H1 (cell line): ENCODE results near the gene PLBD2. TPM values are rescaled to one million over a fixed set of nuclear protein-coding genes. Genes with fewer than 3 reads are reported as not detected.

Source experiments
- CTCF ChIA-PET: fragments of 300-600 bp; sonication (Branson Sonifier 250); formaldehyde crosslinking; loops from one replicate; lab custom pipeline; 2021; ENCODE audit not compliant: partially characterized antibody; lab: Charles Lee
- POLR2A ChIA-PET: fragments of 300-600 bp; sonication (Branson Sonifier 250); formaldehyde crosslinking; loops from one replicate; lab custom pipeline; 2021; ENCODE audit warnings: inconsistent platforms; ENCODE audit not compliant: partially characterized antibody; lab: Charles Lee
- DNase-seq, 2 experiments: peaks; one replicate each; pipeline versions ENCODE4 v3.0.0 to v3.0.0-alpha.2; 2010 to 2022; ENCODE audit warnings: low spot score in 2 of 2, low read depth in 1 of 2, mixed read lengths in 1 of 2
- FAIRE-seq: peaks from 2 replicates; lab custom pipeline; 2011; peaks lifted over from hg19 to GRCh38; lab: Jason Lieb, UNC
- H2AFZ ChIP-seq: 2 replicates; pipeline ENCODE4 v1.8.1; 2012; ENCODE audit warnings: low read length, inconsistent platforms
- H2AK5ac ChIP-seq: 2 replicates; pipeline ENCODE4 v1.6.1; 2013; ENCODE audit warnings: low read depth, low read length
- H2BK120ac ChIP-seq: replicated peaks from 2 replicates; pipeline ENCODE3; 2013; ENCODE audit warnings: low read depth, low read length, inconsistent platforms
- H2BK12ac ChIP-seq: 2 replicates; pipeline ENCODE4 v1.6.1; 2013; ENCODE audit warnings: low read depth, low read length
- H2BK15ac ChIP-seq: 2 replicates; pipeline ENCODE4 v1.6.1; 2013; ENCODE audit warnings: low read length
- H2BK20ac ChIP-seq: 2 replicates; pipeline ENCODE4 v1.6.1; 2013; ENCODE audit warnings: low read length
- H2BK5ac ChIP-seq: 2 replicates; pipeline ENCODE4 v1.6.1; 2013; ENCODE audit warnings: low read depth, low read length
- H3K14ac ChIP-seq: 2 replicates; pipeline ENCODE4 v1.6.1; 2013; ENCODE audit warnings: inconsistent platforms; ENCODE audit not compliant: insufficient read length
- H3K18ac ChIP-seq: 2 replicates; pipeline ENCODE4 v1.6.1; 2013; ENCODE audit warnings: low read length; ENCODE audit errors: extremely low read depth
- H3K23ac ChIP-seq: 2 replicates; pipeline ENCODE4 v1.6.1; 2013; ENCODE audit warnings: inconsistent platforms; ENCODE audit not compliant: insufficient read length
- H3K23me2 ChIP-seq: 2 replicates; pipeline ENCODE4 v1.6.1; 2013; ENCODE audit warnings: low read depth, low read length
- H3K27ac ChIP-seq: 2 replicates; pipeline ENCODE4 v1.6.1; 2011; ENCODE audit warnings: low read depth, low read length, inconsistent platforms
- H3K27me3 ChIP-seq, 4 experiments: replicated peaks in 1 of 4; 1 replicate in 1 of 4; 2 replicates in 3 of 4; pipeline versions ENCODE4 v1.6.1 to v1.8.1; 2011 to 2013; ENCODE audit warnings: low read length in 3 of 4, mild to moderate bottlenecking in 3 of 4, inconsistent platforms in 2 of 4, mixed read lengths in 2 of 4, moderate library complexity in 1 of 4; ENCODE audit not compliant: control insufficient read depth in 3 of 4, insufficient read depth in 3 of 4; ENCODE audit errors: extremely low read depth in 1 of 4
- H3K36me3 ChIP-seq, 4 experiments: 2 replicates each; pipeline versions ENCODE4 v1.6.1 to v1.8.1; 2011 to 2013; ENCODE audit warnings: mild to moderate bottlenecking in 4 of 4, low read length in 3 of 4, moderate library complexity in 2 of 4, control low read depth in 1 of 4, inconsistent platforms in 1 of 4; ENCODE audit not compliant: insufficient read depth in 4 of 4, control insufficient read depth in 2 of 4
- H3K4ac ChIP-seq: replicated peaks from 2 replicates; pipeline ENCODE3; 2013; ENCODE audit warnings: low read length, low read depth, mixed read lengths, inconsistent platforms; ENCODE audit not compliant: insufficient read length
- H3K4me1 ChIP-seq, 4 experiments: replicated peaks in 1 of 4; 1 replicate in 1 of 4; 2 replicates in 3 of 4; pipeline versions ENCODE4 v1.6.1 to v1.8.1; 2011 to 2013; ENCODE audit warnings: low read length in 3 of 4, inconsistent platforms in 2 of 4, mixed read lengths in 1 of 4; ENCODE audit not compliant: insufficient read depth in 4 of 4, control insufficient read depth in 3 of 4
- H3K4me2 ChIP-seq, 2 experiments: 2 replicates each; pipeline versions ENCODE4 v1.6.1 to v1.8.1; 2011 to 2013; ENCODE audit warnings: low read depth in 2 of 2, low read length in 2 of 2, control low read depth in 1 of 2, inconsistent platforms in 1 of 2, mild to moderate bottlenecking in 1 of 2; ENCODE audit not compliant: insufficient read depth in 1 of 2
- H3K4me3 ChIP-seq, 4 experiments: fragments of 200-600, 300-600 bp in 1 of 4; sonication (generic), shearing (Covaris generic), sonication (Bioruptor Twin) in 1 of 4; 2 replicates each; pipeline versions ENCODE4 v1.5.1 to v1.8.1; 2011 to 2016; ENCODE audit warnings: low read length in 4 of 4, low read depth in 3 of 4, control low read depth in 2 of 4, inconsistent platforms in 2 of 4, mild to moderate bottlenecking in 2 of 4, mixed read lengths in 1 of 4, moderate library complexity in 1 of 4; ENCODE audit not compliant: insufficient read depth in 2 of 4; ENCODE audit errors: extremely low read depth in 1 of 4
- H3K56ac ChIP-seq: replicated peaks from 2 replicates; pipeline ENCODE3; 2013; ENCODE audit warnings: low read depth, mild to moderate bottlenecking, mixed read lengths, low read length, inconsistent platforms; ENCODE audit not compliant: insufficient read length
- H3K79me1 ChIP-seq: 2 replicates; pipeline ENCODE4 v1.6.1; 2013; ENCODE audit warnings: low read depth, low read length, control low read depth
- H3K79me2 ChIP-seq, 2 experiments: 2 replicates each; pipeline versions ENCODE4 v1.6.1 to v1.8.1; 2012 to 2013; ENCODE audit warnings: low read length in 2 of 2, mild to moderate bottlenecking in 2 of 2, inconsistent platforms in 1 of 2; ENCODE audit not compliant: insufficient read depth in 2 of 2, control insufficient read depth in 1 of 2
- H3K9ac ChIP-seq, 4 experiments: replicated peaks in 1 of 4; 1 replicate in 1 of 4; 2 replicates in 3 of 4; pipeline versions ENCODE4 v1.6.1 to v1.8.1; 2011 to 2013; ENCODE audit warnings: low read depth in 3 of 4, low read length in 3 of 4, control low read depth in 2 of 4, mild to moderate bottlenecking in 2 of 4, moderate library complexity in 2 of 4, inconsistent platforms in 1 of 4; ENCODE audit errors: extremely low read depth in 1 of 4
- H3K9me3 ChIP-seq, 2 experiments: 2 replicates each; pipeline versions ENCODE4 v1.6.1 to v1.8.1; 2012 to 2013; ENCODE audit warnings: mild to moderate bottlenecking in 2 of 2, moderate library complexity in 2 of 2, control low read depth in 1 of 2, inconsistent platforms in 1 of 2, low read depth in 1 of 2, low read length in 1 of 2, mixed read lengths in 1 of 2; ENCODE audit not compliant: insufficient read depth in 2 of 2
- H4K20me1 ChIP-seq, 2 experiments: replicated peaks in 1 of 2; 2 replicates each; pipeline versions ENCODE3 to v1.8.1; 2011 to 2013; ENCODE audit warnings: inconsistent platforms in 2 of 2, low read length in 2 of 2, mild to moderate bottlenecking in 1 of 2; ENCODE audit not compliant: insufficient read depth in 2 of 2, control insufficient read depth in 1 of 2
- H4K5ac ChIP-seq: 2 replicates; pipeline ENCODE4 v1.6.1; 2013; ENCODE audit warnings: low read length, low read depth, mixed read lengths, inconsistent platforms; ENCODE audit not compliant: insufficient read length
- H4K8ac ChIP-seq: 2 replicates; pipeline ENCODE4 v1.8.0; 2013; ENCODE audit warnings: mild to moderate bottlenecking, moderate library complexity, low read length, inconsistent platforms; ENCODE audit not compliant: insufficient read depth; ENCODE audit errors: extremely low read depth
- H4K91ac ChIP-seq: replicated peaks from 2 replicates; pipeline ENCODE3; 2013; ENCODE audit warnings: low read length, mixed read lengths, inconsistent platforms; ENCODE audit not compliant: insufficient read length
- BRCA1 ChIP-seq: IDR thresholded peaks from 2 replicates; pipeline ENCODE4 v1.6.1; 2012; ENCODE audit warnings: low read depth, low read length, improper control_type of control experiment
- GABPA ChIP-seq: IDR thresholded peaks from 2 replicates; pipeline ENCODE4 v1.6.1; 2011; ENCODE audit warnings: mild to moderate bottlenecking, low read length, moderate library complexity, borderline replicate concordance; ENCODE audit not compliant: insufficient read depth
- NANOG ChIP-seq: IDR thresholded peaks from 2 replicates; pipeline ENCODE4 v1.6.1; 2011; ENCODE audit warnings: low read length, low read depth, mild to moderate bottlenecking, inconsistent platforms; ENCODE audit not compliant: insufficient read depth, poor library complexity, severe bottlenecking
- NRF1 ChIP-seq: IDR thresholded peaks from 2 replicates; pipeline ENCODE4 v1.6.1; 2011; ENCODE audit warnings: mild to moderate bottlenecking, low read depth, low read length, improper control_type of control experiment
- RFX5 ChIP-seq: IDR thresholded peaks from 2 replicates; pipeline ENCODE4 v1.6.1; 2011; ENCODE audit warnings: low read depth, low read length, improper control_type of control experiment, borderline replicate concordance
- RNF2 ChIP-seq: fragments of 200-900, 300-1000 bp; sonication (generic); IDR thresholded peaks from 2 replicates; pipeline ENCODE4 v1.7.1; 2016; ENCODE audit warnings: borderline replicate concordance, low read depth, mild to moderate bottlenecking, antibody characterized with exemption, low read length; ENCODE audit not compliant: poor library complexity, severe bottlenecking; ENCODE audit errors: missing control alignments
- SIN3A ChIP-seq, 2 experiments: IDR thresholded peaks in 1 of 2; conservative IDR thresholded peaks in 1 of 2; 2 replicates each; pipeline ENCODE4 v1.6.1; 2011 to 2012; ENCODE audit warnings: low read length in 2 of 2, improper control_type of control experiment in 1 of 2, low read depth in 1 of 2, mild to moderate bottlenecking in 1 of 2
- SUZ12 ChIP-seq: fragments of 200-600 bp; sonication (generic); IDR thresholded peaks from 2 replicates; pipeline ENCODE4 v1.6.1; 2012; ENCODE audit warnings: mild to moderate bottlenecking, inconsistent platforms, low read length, moderate library complexity, mixed read lengths
- TBP ChIP-seq: IDR thresholded peaks from 2 replicates; pipeline ENCODE4 v1.6.1; 2011; ENCODE audit warnings: low read depth, low read length, improper control_type of control experiment
- TCF12 ChIP-seq: IDR thresholded peaks from 2 replicates; pipeline ENCODE4 v1.6.1; 2011; ENCODE audit warnings: low read depth, mild to moderate bottlenecking, low read length
- WGBS, 2 experiments: shearing (Covaris generic) in 1 of 2; methylation state at CpG; one replicate each; pipeline versions ENCODE4 v1.1.6 to v1.1.7; 2013 to 2015; ENCODE audit warnings: low lambda C conversion rate in 2 of 2, mixed read lengths in 2 of 2, inconsistent platforms in 1 of 2, low coverage in 1 of 2, missing lambda C conversion rate in 1 of 2; ENCODE audit not compliant: insufficient replicate concordance in 2 of 2, insufficient coverage in 1 of 2, insufficient read length in 1 of 2; ENCODE audit errors: extremely low coverage in 1 of 2, missing lambda C conversion rate in 1 of 2; 5-methylcytosine and 5-hydroxymethylcytosine counted together
- polyA plus RNA-seq, 7 experiments: library from polyadenylated mRNA; depleted of rRNA in 3 of 7; stranded (reverse) in 5 of 7; unstranded in 2 of 7; fragments of >200 nt in 5 of 7; fragments of 200-250 nt in 2 of 7; gene quantifications; 1 replicate in 5 of 7; 2 replicates in 1 of 7; 4 replicates in 1 of 7; pipeline versions ENCODE4 v1.2.1 to v1.2.3, GENCODE V29; 2011 to 2013; ENCODE audit warnings: missing spikeins in 2 of 7, mixed read lengths in 2 of 7
- total RNA-seq: library from RNA; stranded (reverse); fragmentation: NEBNext Ultra II Directional; extraction: Animal tissue kit (Norgen Biotek cat#: 25700); gene quantifications from 2 replicates; pipeline ENCODE4 v1.2.1, GENCODE V29; 2021

Gene PLBD2
- total and polyA plus RNA-seq, 2 of the 8 experiments (the other 6 are each of a cell fraction or from before 2014, with no cell fraction given): 16.8 to 33.5 TPM

GRCh38 chr12:113422030-113422885 lies 63.9 kb downstream of the PLBD2 start, which contains the start of gene SDSL:
Gene SDSL, plus strand, starts transcription at chr12:113422380. Its CDS starts 5,603 bp downstream, at chr12:113427983.
- no peak for FAIRE-seq
- peak within 1 kb of the TSS in 1 of 2 experiments; percentile 0; a peak in 1 of 4 replicates for H3K4me2 ChIP-seq
- CTCF ChIA-PET: interaction anchor here (0.7 to 1.8 kb wide), 4 partner anchors 17 to 118 kb away, joined by 3 to 5 read pairs (median 4); no protein-coding TSS in a partner anchor
- TF ChIP-seq BRCA1 (no peak), SIN3A (conservative IDR thresholded peaks at IDR 0.05 in 1 of 2, IDR thresholded peaks at IDR 0.05 in 1 of 2; ENCODE audit: low read depth in 1 of 2, low read length in 2 of 2) (no peak), SUZ12 (no peak), TBP (peak; percentile 20; the same call in 1 of the 2 replicates), RFX5 (no peak), NANOG (no peak), NRF1 (no peak), GABPA (no peak), TCF12 (no peak), RNF2 (no peak)

More at GRCh38 chr12:113422030-113422885, 63.9 kb downstream of the PLBD2 start, which contains the start of gene SDSL:
- Histone ChIP-seq H2AK5ac (no peak within 1 kb of the TSS), H2BK12ac (0 out of 2 replicates have a peak within 1 kb of the TSS, but pooled peaks have one; percentile 60), H2BK15ac (peak within 1 kb of the TSS; percentile 92), H3K27ac (no peak within 1 kb of the TSS), H3K14ac (no peak within 1 kb of the TSS), H3K18ac (peak within 1 kb of the TSS; percentile 19), H3K4me3 (no peak within 1 kb of the TSS), H4K91ac (no peak within 1 kb of the TSS), H3K9me3 (no peaks in the 10 kb centered on the region), H3K4ac (peak within 1 kb of the TSS; percentile 28), H3K79me1 (no peaks in the 10 kb centered on the region), H2BK120ac (peak within 1 kb of the TSS; percentile 28), H3K79me2 (no peaks in the 10 kb centered on the region), H3K56ac (no peak within 1 kb of the TSS), H2BK5ac (peak within 1 kb of the TSS; percentile 52; the same call in 1 of the 2 replicates), H3K4me1 (peaks cover 0 to 7% (median 5%) of the 10 kb centered on the region in 4 experiments; a peak in 5 of 7 replicates), H3K9ac (peak within 1 kb of the TSS in 2 of 4 experiments; percentile 25 to 38; a peak in 2 of 7 replicates), H3K27me3 (no peaks in the 10 kb centered on the region), H4K5ac (no peak within 1 kb of the TSS), H4K8ac (peak within 1 kb of the TSS; percentile 95), H3K23me2 (peaks cover 5% of the 10 kb centered on the region), H2BK20ac (no peak within 1 kb of the TSS; the same call in 1 of the 2 replicates), H4K20me1 (no peaks in the 10 kb centered on the region), H2AFZ (peak within 1 kb of the TSS; percentile 4; the same call in 1 of the 2 replicates), H3K36me3 (no peaks in the 10 kb centered on the region), H3K23ac (no peak within 1 kb of the TSS)
- WGBS, 2 experiments: 74% methylated on average over 12 of the region's 13 CpGs; no CpG with 5 or more reads in 1 of the 2 experiments
- peak in 1 of 2 experiments; percentile 29 for DNase-seq
- POLR2A ChIA-PET: interaction anchor here (0.6 to 0.9 kb wide), 4 partner anchors 48 to 236 kb away, joined by 3 to 4 read pairs (median 3); no protein-coding TSS in a partner anchor
